Small intestine (tissue), 7 donors: Measurements from ENCODE around the gene EML4. TPM values are rescaled to one million over a fixed set of nuclear protein-coding genes. Genes with fewer than 3 reads are reported as not detected.
"Not testable (repeated sequence)": the region's sequence is repeated elsewhere in the genome, so short reads cannot be mapped to it uniquely, and the experiment has no call there.

ENCODE experiments used
- DNase-seq, 2 donors: peaks; one replicate each; pipeline versions ENCODE4 v3.0.0 to v3.0.0-alpha.2; 2013
- FAIRE-seq: peaks from 2 replicates; lab custom pipeline; 2012; peaks lifted over from hg19 to GRCh38; lab: Jason Lieb, UNC
- H3K27ac ChIP-seq, 3 donors: one replicate each; pipeline ENCODE4 v1.5.1; 2013; ENCODE audit warnings: low read length in 2 of 3, mild to moderate bottlenecking in 2 of 3, control low read depth in 1 of 3, inconsistent platforms in 1 of 3, low read depth in 1 of 3, moderate library complexity in 1 of 3
- H3K27me3 ChIP-seq, 3 donors: one replicate each; pipeline ENCODE4 v1.6.1; 2013; ENCODE audit warnings: low read length in 3 of 3, inconsistent platforms in 1 of 3; ENCODE audit not compliant: control insufficient read depth in 3 of 3, insufficient read depth in 3 of 3
- H3K36me3 ChIP-seq, 3 donors: one replicate each; pipeline ENCODE4 v1.6.1; 2013; ENCODE audit warnings: low read length in 3 of 3, inconsistent platforms in 1 of 3, low read depth in 1 of 3, mild to moderate bottlenecking in 1 of 3, moderate library complexity in 1 of 3; ENCODE audit not compliant: control insufficient read depth in 3 of 3, insufficient read depth in 2 of 3
- H3K4me1 ChIP-seq, 3 donors: one replicate each; pipeline ENCODE4 v1.6.1; 2013; ENCODE audit warnings: low read length in 2 of 3, inconsistent platforms in 1 of 3, low read depth in 1 of 3, mild to moderate bottlenecking in 1 of 3, moderate library complexity in 1 of 3; ENCODE audit not compliant: control insufficient read depth in 3 of 3, insufficient read depth in 2 of 3
- H3K4me3 ChIP-seq, 3 donors: one replicate each; pipeline ENCODE4 v1.5.1; 2013; ENCODE audit warnings: low read length in 3 of 3, control low read depth in 1 of 3, inconsistent platforms in 1 of 3, low read depth in 1 of 3, mild to moderate bottlenecking in 1 of 3, moderate library complexity in 1 of 3
- H3K9me3 ChIP-seq, 2 donors: one replicate each; pipeline ENCODE4 v1.6.1; 2013; ENCODE audit warnings: low read depth in 1 of 2, low read length in 1 of 2; ENCODE audit not compliant: control insufficient read depth in 2 of 2, insufficient read depth in 1 of 2
- WGBS, 3 donors: extraction: QIAGEN DNeasy Blood & Tissue Kit; methylation state at CpG; one replicate each; pipeline ENCODE4 v1.1.7; 2013; 5-methylcytosine and 5-hydroxymethylcytosine counted together
- polyA plus RNA-seq, 4 donors: library from polyadenylated mRNA; stranded (reverse) in 3 of 4; unstranded in 1 of 4; fragments of 200-250 nt in 3 of 4; fragments of 120-200 nt in 1 of 4; gene quantifications; one replicate each; pipeline versions ENCODE4 v1.2.1 to v1.2.3, GENCODE V29; 2013
- donor health status: healthy with polysubstance abuse.
- donor health status: control.
- donor health status: control.
- donor health status: Bipolar disorder and iron deficiency.
- donor health status: healthy.

Gene EML4
- polyA plus RNA-seq, 4 donors = 30.0 to 132 (median 33.3) TPM

DNA sequence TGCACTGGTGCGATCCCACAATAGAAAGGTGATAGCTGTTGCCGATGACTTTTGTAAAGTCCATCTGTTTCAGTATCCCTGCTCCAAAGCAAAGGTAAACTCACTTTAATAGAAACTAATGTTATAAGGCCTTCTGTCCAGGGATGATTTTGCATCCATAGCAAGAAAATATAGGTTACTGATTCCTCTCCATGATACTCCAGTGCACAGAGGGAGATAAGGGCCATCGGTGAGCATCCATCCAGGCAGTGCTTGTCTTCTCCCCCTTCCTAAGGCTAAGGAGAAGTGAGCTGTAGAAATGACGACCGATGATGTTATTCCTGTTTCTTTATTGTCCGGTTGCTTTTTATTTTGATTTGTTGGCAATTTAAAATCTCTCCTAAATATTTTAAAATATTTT lies 159.8 kb downstream of the EML4 start:
- H3K36me3 ChIP-seq = peaks cover 15 to 27% (median 26%) of the 10 kb centered on the region in 3 donors
- no peak overlapping the region for H3K4me3 ChIP-seq
- H3K27ac ChIP-seq = no peak overlapping the region
- H3K27me3 ChIP-seq = no peaks in the 10 kb centered on the region
- FAIRE-seq (no peak), DNase-seq (no peak)
- no peaks in the 10 kb centered on the region for H3K9me3 ChIP-seq
- H3K4me1 ChIP-seq = no peaks in the 10 kb centered on the region
- WGBS, 3 donors = 95 to 98% (median 98%) methylated on average over 6 of the region's 6 CpGs

DNA sequence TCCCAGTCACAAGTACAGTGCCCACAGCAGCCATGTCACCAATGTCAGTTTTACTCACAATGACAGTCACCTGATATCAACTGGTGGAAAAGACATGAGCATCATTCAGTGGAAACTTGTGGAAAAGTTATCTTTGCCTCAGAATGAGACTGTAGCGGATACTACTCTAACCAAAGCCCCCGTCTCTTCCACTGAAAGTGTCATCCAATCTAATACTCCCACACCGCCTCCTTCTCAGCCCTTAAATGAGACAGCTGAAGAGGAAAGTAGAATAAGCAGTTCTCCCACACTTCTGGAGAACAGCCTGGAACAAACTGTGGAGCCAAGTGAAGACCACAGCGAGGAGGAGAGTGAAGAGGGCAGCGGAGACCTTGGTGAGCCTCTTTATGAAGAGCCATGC lies 160.6 kb downstream of the EML4 start:
- no peak for DNase-seq
- Histone ChIP-seq H3K4me1 (no peaks in the 10 kb centered on the region), H3K27ac (no peak overlapping the region), H3K27me3 (no peaks in the 10 kb centered on the region), H3K9me3 (no peaks in the 10 kb centered on the region), H3K36me3 (peaks cover 15 to 30% (median 27%) of the 10 kb centered on the region in 3 donors), H3K4me3 (no peak overlapping the region)
- WGBS, 3 donors = 97 to 99% (median 98%) methylated on average over 5 of the region's 5 CpGs
- no peak for FAIRE-seq

DNA sequence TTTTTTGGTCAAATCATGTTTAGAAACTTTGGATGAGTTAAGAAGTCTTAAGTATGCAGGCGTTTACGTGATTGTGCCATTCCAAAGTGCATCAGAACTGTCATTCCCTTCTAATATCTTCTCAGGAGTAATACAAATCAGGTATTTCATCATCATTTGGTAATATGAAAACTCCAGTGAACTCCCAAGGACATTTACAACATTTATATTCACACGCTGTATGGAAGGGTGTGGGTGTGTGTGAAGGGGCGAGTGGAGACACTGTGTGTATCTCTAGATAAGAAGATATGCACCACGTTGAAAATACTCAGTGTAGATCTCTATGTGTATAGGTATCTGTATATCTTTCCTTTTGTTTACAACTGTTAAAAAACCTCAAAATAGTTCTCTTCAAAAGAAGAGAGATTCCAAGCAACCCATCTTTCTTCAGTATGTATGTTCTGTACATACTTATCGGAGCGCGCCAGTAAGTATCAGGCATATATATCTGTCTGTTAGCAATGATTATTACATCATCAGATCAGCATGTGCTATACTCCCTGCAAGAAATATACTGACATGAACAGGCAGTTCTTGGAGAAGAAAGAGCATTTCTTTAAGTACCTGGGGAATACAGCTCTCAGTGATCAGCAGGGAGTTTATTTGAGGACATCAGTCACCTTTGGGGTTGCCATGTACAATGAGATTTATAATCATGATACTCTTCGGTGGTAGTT lies 162.6 kb downstream of the EML4 start:
- Histone ChIP-seq H3K9me3 (no peaks in the 10 kb centered on the region), H3K27ac (no peak overlapping the region), H3K36me3 (peaks cover 15 to 41% (median 31%) of the 10 kb centered on the region in 3 donors), H3K4me1 (no peaks in the 10 kb centered on the region), H3K27me3 (no peaks in the 10 kb centered on the region), H3K4me3 (no peak overlapping the region)
- DNase-seq (no peak), FAIRE-seq (no peak)
- WGBS, 3 donors = 78 to 85% (median 84%) methylated on average over 9 of the region's 9 CpGs

DNA sequence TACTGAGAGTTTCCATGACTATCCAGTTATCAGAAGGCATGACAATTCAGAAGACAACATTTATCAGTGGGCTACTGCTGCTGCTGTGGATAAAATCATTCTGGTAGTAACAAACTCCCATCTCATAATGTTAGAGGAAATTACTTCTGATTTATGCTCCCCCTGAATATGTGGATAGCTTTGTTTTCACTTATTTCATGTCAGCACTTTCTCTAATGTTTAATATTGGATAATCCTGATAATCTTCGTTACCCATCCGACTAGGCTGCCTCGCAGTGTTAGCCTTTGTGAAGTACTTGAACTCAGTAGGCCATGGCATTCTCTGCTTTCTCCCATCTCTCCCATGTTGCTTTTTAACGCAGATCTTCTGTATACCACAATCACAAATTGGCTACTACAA lies 163.4 kb downstream of the EML4 start:
- H3K4me1 ChIP-seq = no peaks in the 10 kb centered on the region
- DNase-seq = no peak
- H3K27ac ChIP-seq = no peak overlapping the region
- FAIRE-seq = no peak
- H3K4me3 ChIP-seq = no peak overlapping the region
- no peaks in the 10 kb centered on the region for H3K27me3 ChIP-seq
- H3K9me3 ChIP-seq = peaks cover 0 to under 1% of the 10 kb centered on the region in 2 donors
- peaks cover 15 to 44% (median 31%) of the 10 kb centered on the region in 3 donors for H3K36me3 ChIP-seq
- WGBS, 3 donors = 90 to 93% (median 93%) methylated on average over 4 of the region's 4 CpGs

DNA sequence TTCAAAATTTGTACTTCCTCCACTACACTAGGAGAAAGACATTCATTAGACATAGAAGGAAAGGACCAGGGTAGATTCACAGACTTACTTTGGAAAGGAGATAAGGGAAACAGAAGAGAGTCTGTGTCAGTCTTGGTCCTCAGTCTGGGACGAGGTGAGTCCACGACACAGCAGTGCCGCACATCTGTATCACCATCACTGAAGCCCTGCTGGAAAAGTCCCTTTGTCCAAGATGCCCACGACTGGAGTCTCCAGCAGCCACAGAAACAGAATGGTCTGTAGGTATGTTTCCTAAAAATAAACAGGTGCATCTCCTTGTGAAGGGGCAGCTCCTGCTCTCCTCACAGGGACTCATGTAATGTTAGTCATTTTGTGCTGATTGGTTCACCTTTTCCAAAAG lies 164.4 kb downstream of the EML4 start:
- DNase-seq (no peak), FAIRE-seq (no peak)
- Histone ChIP-seq H3K9me3 (peaks cover 0 to 7% of the 10 kb centered on the region in 2 donors), H3K36me3 (peaks cover 15 to 54% (median 31%) of the 10 kb centered on the region in 3 donors), H3K27ac (no peak overlapping the region), H3K4me1 (no peaks in the 10 kb centered on the region), H3K27me3 (no peaks in the 10 kb centered on the region), H3K4me3 (no peak overlapping the region)
- 94 to 99% (median 95%) methylated on average over 4 of the region's 4 CpGs for WGBS, 3 donors

DNA sequence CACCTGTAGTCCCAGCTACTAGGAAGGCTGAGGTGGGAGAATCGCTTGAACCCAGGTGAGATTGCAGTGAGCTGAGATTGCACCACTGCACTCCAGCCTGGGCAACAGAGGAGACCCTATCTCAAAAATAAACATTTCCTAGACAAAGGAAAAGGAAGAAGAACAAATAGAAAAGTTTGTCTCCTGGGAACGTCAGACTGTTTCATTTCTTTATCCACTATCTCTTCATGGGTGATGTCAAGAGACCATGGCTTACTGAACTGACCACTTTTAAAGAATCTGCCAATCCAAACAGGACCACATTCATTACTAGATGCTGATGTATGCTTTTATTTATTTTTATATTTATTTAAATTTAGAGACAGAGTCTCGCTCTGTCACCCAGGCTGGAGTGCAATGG lies 165.1 kb downstream of the EML4 start:
- no peaks in the 10 kb centered on the region for H3K4me1 ChIP-seq
- H3K27me3 ChIP-seq = no peaks in the 10 kb centered on the region
- WGBS, 3 donors = 90 to 93% (median 93%) methylated on average over 3 of the region's 3 CpGs
- FAIRE-seq (no peak), DNase-seq (no peak)
- no peak overlapping the region for H3K27ac ChIP-seq
- peaks cover 0 to 10% of the 10 kb centered on the region in 2 donors for H3K9me3 ChIP-seq
- peaks cover 13 to 57% (median 27%) of the 10 kb centered on the region in 3 donors for H3K36me3 ChIP-seq
- H3K4me3 ChIP-seq = no peak overlapping the region

DNA sequence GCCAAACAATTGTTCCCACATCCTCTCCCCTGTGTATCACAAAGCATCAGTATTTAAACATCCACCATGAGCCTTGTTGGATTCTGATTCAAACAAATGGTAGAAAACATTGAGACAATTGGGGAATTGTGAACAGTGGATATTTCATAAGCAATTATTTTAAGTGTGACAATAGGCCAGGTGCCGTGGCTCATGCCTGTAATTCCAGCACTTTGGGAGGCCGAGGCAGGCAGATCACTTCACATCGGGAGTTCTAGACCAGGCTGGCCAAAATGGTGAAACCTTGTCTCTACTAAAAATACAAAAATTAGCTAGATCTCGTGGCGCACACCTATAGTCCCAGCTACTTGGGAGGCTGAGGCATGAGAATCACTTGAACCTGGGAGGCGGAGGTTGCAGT lies 165.7 kb downstream of the EML4 start:
- not testable (repeated sequence) for H3K4me1 ChIP-seq, FAIRE-seq, H3K4me3 ChIP-seq, DNase-seq, H3K27me3 ChIP-seq, H3K27ac ChIP-seq
- H3K36me3 ChIP-seq = peaks cover 12 to 61% (median 22%) of the 10 kb centered on the region in 3 donors
- 94 to 97% (median 95%) methylated on average over 6 of the region's 6 CpGs for WGBS, 3 donors
- peaks cover 0 to 10% of the 10 kb centered on the region in 2 donors for H3K9me3 ChIP-seq

DNA sequence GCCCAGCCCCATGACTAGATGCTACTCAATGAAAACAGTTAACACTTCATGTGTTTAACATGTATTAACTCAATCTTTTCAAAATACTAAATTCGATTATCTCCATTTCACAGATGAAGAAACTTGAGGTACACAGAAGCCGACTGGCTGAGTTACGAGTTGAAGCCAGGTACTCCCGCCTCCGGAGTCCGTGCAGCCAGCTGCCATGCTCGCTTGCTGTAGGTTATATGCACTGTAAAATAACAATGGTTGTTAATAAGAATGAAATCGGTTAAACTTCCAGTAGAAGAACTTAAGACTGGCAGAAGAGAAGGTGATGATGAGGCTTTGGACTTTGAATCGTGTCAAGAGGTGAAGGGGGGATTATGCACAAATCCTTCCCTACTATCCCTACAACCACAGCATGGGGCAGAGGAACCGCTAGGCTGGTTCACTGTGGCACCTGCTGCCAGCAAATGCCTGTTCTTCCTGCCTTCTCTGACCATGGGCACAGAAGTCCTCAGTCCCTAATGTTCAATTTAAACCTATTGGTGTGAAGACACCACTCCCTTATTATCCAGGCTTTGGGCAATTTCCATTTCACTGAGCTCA lies 166.5 kb downstream of the EML4 start:
- H3K9me3 ChIP-seq = peaks cover 0 to 10% of the 10 kb centered on the region in 2 donors
- FAIRE-seq (no peak), DNase-seq (no peak)
- H3K27ac ChIP-seq = no peak overlapping the region
- 96 to 98% (median 96%) methylated on average over 10 of the region's 10 CpGs for WGBS, 3 donors
- no peaks in the 10 kb centered on the region for H3K27me3 ChIP-seq
- H3K4me1 ChIP-seq = no peaks in the 10 kb centered on the region
- no peak overlapping the region for H3K4me3 ChIP-seq
- peaks cover 10 to 65% (median 20%) of the 10 kb centered on the region in 3 donors for H3K36me3 ChIP-seq
